Measurements from ENCODE around the gene EIF2A. TPM values are rescaled to one million over a fixed set of nuclear protein-coding genes. Genes with fewer than 3 reads are reported as not detected.
"Not testable (repeated sequence)": the region's sequence is repeated elsewhere in the genome, so short reads cannot be mapped to it uniquely, and the experiment has no call there.

The EIF2A gene
- total RNA-seq, 1 experiment from 2014 or later = 74.1 TPM

- no peak overlapping the region for H3K4me3 Mint-ChIP-seq
- no CpG with 5 or more reads among the region's 2 CpGs for WGBS (ENCODE audit: extremely low coverage, insufficient read length, low lambda C conversion rate)
- 0 out of 4 replicates have a peak, but pooled peaks cover 0 to 5% of the 10 kb centered on the region in 2 experiments for H3K4me1 Mint-ChIP-seq
- no peak overlapping the region for H3T11ph ChIP-seq (ENCODE audit: low read length)
- H3K23me2 ChIP-seq (ENCODE audit: insufficient read length, low read depth, low read length, poor library complexity, severe bottlenecking) = no peaks in the 10 kb centered on the region
- no peak overlapping the region for H4K91ac ChIP-seq (ENCODE audit: insufficient read length, low read depth, low read length)
- no peaks in the 10 kb centered on the region for H3K9me3 ChIP-seq (ENCODE audit: control insufficient read depth, low read depth, low read length)
- no peaks in the 10 kb centered on the region; the same call in 1 of the 2 replicates for H3K4me1 ChIP-seq (ENCODE audit: insufficient read depth, low read length)
- H3K18ac ChIP-seq (ENCODE audit: insufficient read length, low read depth, low read length) = no peak overlapping the region
- H2BK20ac ChIP-seq (ENCODE audit: low read depth, low read length, poor library complexity, severe bottlenecking) = no peak overlapping the region
- no peak overlapping the region for H4K8ac ChIP-seq (replicated peaks; ENCODE audit: insufficient read length, low read depth, low read length)
- H4K20me1 ChIP-seq (ENCODE audit: control insufficient read depth, insufficient read depth, insufficient read length) = no peaks in the 10 kb centered on the region
- H3K27ac Mint-ChIP-seq = no peak overlapping the region
- no peaks in the 10 kb centered on the region for H3K27me3 ChIP-seq (ENCODE audit: insufficient read depth, low read length)
- no peak overlapping the region for H3K23ac ChIP-seq (ENCODE audit: insufficient read length, low read depth, low read length)
- H3K27ac ChIP-seq (ENCODE audit: insufficient read length, low read depth, low read length) = no peak overlapping the region
- no peak overlapping the region for H3K4ac ChIP-seq (ENCODE audit: low read depth, low read length)
- no peak overlapping the region for H2AFZ ChIP-seq (ENCODE audit: low read length)
- no peak overlapping the region for H3K4me2 ChIP-seq (ENCODE audit: insufficient read depth, insufficient read length, low read length)
- H3K36me3 Mint-ChIP-seq (ENCODE audit: insufficient read depth in 1 of 3, low read depth in 3 of 3) = peaks cover 11 to 25% (median 16%) of the 10 kb centered on the region in 3 experiments
- H2BK15ac ChIP-seq (ENCODE audit: low read depth, low read length) = no peak overlapping the region
- H2BK12ac ChIP-seq (ENCODE audit: insufficient read length, low read depth, low read length) = no peak overlapping the region
- no peak overlapping the region for H3K14ac ChIP-seq (ENCODE audit: insufficient read depth, low read length)
- no peak for TF ChIP-seq CTCF (conservative IDR thresholded peaks at IDR 0.05)
- no peak overlapping the region for H3K9ac ChIP-seq (ENCODE audit: extremely low read depth, insufficient read length, low read length)
- H3K79me1 ChIP-seq (ENCODE audit: insufficient read depth, low read depth, low read length, poor library complexity, severe bottlenecking) = no peaks in the 10 kb centered on the region
- H3K9me3 Mint-ChIP-seq = peaks cover 24 to 25% of the 10 kb centered on the region in 2 experiments
- no peak overlapping the region for H2AK5ac ChIP-seq (ENCODE audit: insufficient read length, low read length)
- no peak overlapping the region for H4K5ac ChIP-seq (ENCODE audit: insufficient read length, low read depth, low read length)
- H3K79me2 ChIP-seq (ENCODE audit: insufficient read depth, low read length) = no peaks in the 10 kb centered on the region
- H3K56ac ChIP-seq (ENCODE audit: insufficient read length, low read depth, low read length) = no peak overlapping the region
- no peak for DNase-seq
- no peaks in the 10 kb centered on the region for H3K27me3 Mint-ChIP-seq (ENCODE audit: low read depth)
- no peak overlapping the region for H2BK120ac ChIP-seq (ENCODE audit: low read depth, low read length, poor library complexity, severe bottlenecking)
- H2BK5ac ChIP-seq (ENCODE audit: insufficient read length, low read length) = no peak overlapping the region
Measured at GRCh38 chr3:150497956-150498355, 48.6 kb upstream of the EIF2A start.

- not testable (repeated sequence) for H3K4me1 ChIP-seq (ENCODE audit: insufficient read depth, low read length); H2AK5ac ChIP-seq (ENCODE audit: insufficient read length, low read length); H4K91ac ChIP-seq (ENCODE audit: insufficient read length, low read depth, low read length); H2BK5ac ChIP-seq (ENCODE audit: insufficient read length, low read length); H2BK120ac ChIP-seq (ENCODE audit: low read depth, low read length, poor library complexity, severe bottlenecking); H4K5ac ChIP-seq (ENCODE audit: insufficient read length, low read depth, low read length); H4K8ac ChIP-seq (replicated peaks; ENCODE audit: insufficient read length, low read depth, low read length); H3K4me3 Mint-ChIP-seq; H3K14ac ChIP-seq (ENCODE audit: insufficient read depth, low read length); H3K27me3 ChIP-seq (ENCODE audit: insufficient read depth, low read length); H3K27ac ChIP-seq (ENCODE audit: insufficient read length, low read depth, low read length); H3K4me1 Mint-ChIP-seq; H2AFZ ChIP-seq (ENCODE audit: low read length); H3K56ac ChIP-seq (ENCODE audit: insufficient read length, low read depth, low read length); H3K9ac ChIP-seq (ENCODE audit: extremely low read depth, insufficient read length, low read length); H3K79me2 ChIP-seq (ENCODE audit: insufficient read depth, low read length); H3K27ac Mint-ChIP-seq; H3K18ac ChIP-seq (ENCODE audit: insufficient read length, low read depth, low read length); H3K27me3 Mint-ChIP-seq (ENCODE audit: low read depth); H4K20me1 ChIP-seq (ENCODE audit: control insufficient read depth, insufficient read depth, insufficient read length); DNase-seq; H3K23ac ChIP-seq (ENCODE audit: insufficient read length, low read depth, low read length); H3K79me1 ChIP-seq (ENCODE audit: insufficient read depth, low read depth, low read length, poor library complexity, severe bottlenecking); H3K23me2 ChIP-seq (ENCODE audit: insufficient read length, low read depth, low read length, poor library complexity, severe bottlenecking); H2BK12ac ChIP-seq (ENCODE audit: insufficient read length, low read depth, low read length); H2BK20ac ChIP-seq (ENCODE audit: low read depth, low read length, poor library complexity, severe bottlenecking); H3K9me3 ChIP-seq (ENCODE audit: control insufficient read depth, low read depth, low read length); H3T11ph ChIP-seq (ENCODE audit: low read length); H3K4ac ChIP-seq (ENCODE audit: low read depth, low read length); H3K4me2 ChIP-seq (ENCODE audit: insufficient read depth, insufficient read length, low read length); H2BK15ac ChIP-seq (ENCODE audit: low read depth, low read length)
- Mint-ChIP-seq H3K9me3 (peaks cover 24 to 25% of the 10 kb centered on the region in 2 experiments), H3K36me3 (ENCODE audit: insufficient read depth in 1 of 3, low read depth in 3 of 3) (peaks cover 11 to 25% (median 16%) of the 10 kb centered on the region in 3 experiments)
- no CpG with 5 or more reads among the region's 1 CpG for WGBS (ENCODE audit: extremely low coverage, insufficient read length, low lambda C conversion rate)
Measured at GRCh38 chr3:150500960-150501359, 45.6 kb upstream of the EIF2A start.

Measured in H9 (cell line).